HEK293T (cell line): ENCODE measurements around the gene MOV10L1.

Experiments
- CTCF ChIA-PET: fragments of 350-600 bp; formaldehyde crosslinking; extraction: SDS; loops from one replicate; lab custom pipeline; 2021; ENCODE audit warnings: antibody characterized with exemption, inconsistent platforms; lab: Yijun Ruan, JAX
- POLR2A ChIA-PET: fragments of 350-600 bp; formaldehyde crosslinking; extraction: SDS; loops from one replicate; lab custom pipeline; 2020; ENCODE audit warnings: antibody characterized with exemption, inconsistent platforms; lab: Yijun Ruan, JAX
- DNase-seq: peaks from one replicate; pipeline ENCODE4 v3.0.0; 2012; ENCODE audit warnings: mixed read lengths; ENCODE audit errors: extremely low spot score
- ARNT ChIP-seq: fragments of 450-650 bp; IDR thresholded peaks from 2 replicates; pipeline ENCODE4 v1.6.1; 2017; ENCODE audit warnings: mild to moderate bottlenecking
- BHLHE40 ChIP-seq: fragments of 450-650 bp; IDR thresholded peaks from 2 replicates; pipeline ENCODE4 v1.6.1; 2016; ENCODE audit warnings: mild to moderate bottlenecking, moderate library complexity, borderline replicate concordance
- CTBP1 ChIP-seq: fragments of 450-650 bp; IDR thresholded peaks from 2 replicates; pipeline ENCODE4 v1.6.1; 2016; ENCODE audit warnings: borderline replicate concordance
- ELF4 ChIP-seq: fragments of 450-650 bp; IDR thresholded peaks from 2 replicates; pipeline ENCODE4 v1.6.1; 2017; ENCODE audit warnings: antibody characterized with exemption
- FOXA1 ChIP-seq: fragments of 450-650 bp; IDR thresholded peaks from 2 replicates; pipeline ENCODE4 v1.6.1; 2016; ENCODE audit warnings: mild to moderate bottlenecking
- FOXK2 ChIP-seq: fragments of 450-650 bp; IDR thresholded peaks from 2 replicates; pipeline ENCODE4 v1.6.1; 2016; ENCODE audit warnings: mild to moderate bottlenecking
- FOXM1 ChIP-seq: fragments of 450-650 bp; IDR thresholded peaks from 2 replicates; pipeline ENCODE4 v1.6.1; 2017; ENCODE audit warnings: mild to moderate bottlenecking, borderline replicate concordance
- HDGF ChIP-seq: fragments of 450-650 bp; IDR thresholded peaks from 2 replicates; pipeline ENCODE4 v1.6.1; 2017; ENCODE audit warnings: antibody characterized with exemption, borderline replicate concordance
- L3MBTL2 ChIP-seq: fragments of 450-650 bp; conservative IDR thresholded peaks from 2 replicates; pipeline ENCODE4 v1.6.1; 2016; ENCODE audit warnings: mild to moderate bottlenecking
- LEF1 ChIP-seq: fragments of 450-650 bp; IDR thresholded peaks from 2 replicates; pipeline ENCODE4 v1.6.1; 2017; ENCODE audit warnings: mild to moderate bottlenecking, borderline replicate concordance
- NFRKB ChIP-seq: fragments of 450-650 bp; IDR thresholded peaks from 2 replicates; pipeline ENCODE4 v1.6.1; 2016; ENCODE audit warnings: mild to moderate bottlenecking, moderate library complexity
- PKNOX1 ChIP-seq: fragments of 450-650 bp; IDR thresholded peaks from 2 replicates; pipeline ENCODE4 v1.6.1; 2016
- SP1 ChIP-seq: fragments of 450-650 bp; IDR thresholded peaks from 2 replicates; pipeline ENCODE4 v1.6.1; 2017
- SUZ12 ChIP-seq: fragments of 450-650 bp; IDR thresholded peaks from 2 replicates; pipeline ENCODE4 v1.6.1; 2016; ENCODE audit warnings: mild to moderate bottlenecking
- TARDBP ChIP-seq: fragments of 450-650 bp; IDR thresholded peaks from 2 replicates; pipeline ENCODE4 v1.6.1; 2016
- ZNF384 ChIP-seq: fragments of 450-650 bp; IDR thresholded peaks from 2 replicates; pipeline ENCODE4 v1.6.1; 2016

MOV10L1 gene

GRCh38 chr22:50138041-50138440 lies 48.2 kb downstream of the MOV10L1 start:
- CTCF ChIA-PET = interaction anchor here (0.7 kb wide), 2 partner anchors 108 to 125 kb away, joined by 3 to 4 read pairs; no protein-coding TSS in a partner anchor

GRCh38 chr22:50138988-50139387 lies 49.2 kb downstream of the MOV10L1 start:
- CTCF ChIA-PET = interaction anchor here (0.6 to 0.7 kb wide), 2 partner anchors 108 to 121 kb away, joined by 4 read pairs; no protein-coding TSS in a partner anchor
- no peak for TF ChIP-seq PKNOX1
- TF ChIP-seq BHLHE40 = no peak
- no peak for TF ChIP-seq L3MBTL2
- TF ChIP-seq NFRKB = no peak
- no peak for TF ChIP-seq FOXM1
- TF ChIP-seq TARDBP = no peak
- no peak for TF ChIP-seq FOXA1
- TF ChIP-seq ARNT = no peak
- no peak for TF ChIP-seq ZNF384
- TF ChIP-seq ELF4 = no peak
- TF ChIP-seq CTBP1 = no peak
- no peak for TF ChIP-seq SUZ12
- POLR2A ChIA-PET = no interaction called here
- no peak for DNase-seq

More at GRCh38 chr22:50138041-50138440, 48.2 kb downstream of the MOV10L1 start:
- DNase-seq = no peak
- TF ChIP-seq FOXA1 (no peak), TARDBP (no peak), CTBP1 (no peak), PKNOX1 (no peak), BHLHE40 (no peak), LEF1 (no peak), ELF4 (no peak), HDGF (no peak), ARNT (no peak), L3MBTL2 (no peak), NFRKB (no peak), FOXK2 (no peak), SP1 (no peak), SUZ12 (no peak), FOXM1 (no peak), ZNF384 (no peak)
- POLR2A ChIA-PET = no interaction called here

- no peak for TF ChIP-seq ZNF384
- peak; percentile 78 for TF ChIP-seq PKNOX1
- TF ChIP-seq TARDBP = no peak
- ChIA-PET CTCF (no interaction called here), POLR2A (no interaction called here)
- no peak for DNase-seq
These were observed 50.1 kb downstream of the MOV10L1 start for GRCh38 chr22:50139843-50140415.

- DNase-seq = no peak
- TF ChIP-seq ZNF384 (no peak), NFRKB (no peak), TARDBP (no peak), SUZ12 (no peak), FOXM1 (no peak), FOXK2 (no peak)
- POLR2A ChIA-PET = no interaction called here
- CTCF ChIA-PET = no interaction called here
These were observed 50.8 kb downstream of the MOV10L1 start for GRCh38 chr22:50140615-50141014.

- TF ChIP-seq ZNF384 (no peak), LEF1 (no peak), SP1 (no peak), PKNOX1 (no peak), CTBP1 (no peak), L3MBTL2 (no peak), ARNT (no peak), ELF4 (no peak), BHLHE40 (no peak), FOXK2 (no peak), FOXA1 (no peak)
- ChIA-PET CTCF (interaction anchor here (0.6 to 1.5 kb wide), 3 partner anchors 11 to 13 kb away, joined by 3 to 5 read pairs (median 3); no protein-coding TSS in a partner anchor), POLR2A (no interaction called here)
- no peak for DNase-seq
These were observed 51.7 kb downstream of the MOV10L1 start for GRCh38 chr22:50141462-50141861.

GRCh38 chr22:50141891-50142363 lies 52.1 kb downstream of the MOV10L1 start:
- ChIA-PET CTCF (interaction anchor here (0.6 to 1.5 kb wide), 6 partner anchors 10 to 194 kb away, joined by 3 to 5 read pairs (median 4); no protein-coding TSS in a partner anchor), POLR2A (no interaction called here)
- TF ChIP-seq FOXA1 = no peak
- TF ChIP-seq LEF1 = no peak
- DNase-seq = no peak
